ENCODE data around the gene CEP72. TPM values are rescaled to one million over a fixed set of nuclear protein-coding genes. Genes with fewer than 3 reads are reported as not detected.

The CEP72 gene
- total and polyA plus RNA-seq, 10 of the 15 experiments (the other 5 are each of a cell fraction or from before 2014, with no cell fraction given): 0.35 to 13.5 (median 8.3) TPM

- TF ChIP-seq WRNIP1 (IDR thresholded peaks at IDR 0.05; ENCODE audit: borderline replicate concordance, low read depth, low read length): no peak
- TF ChIP-seq, protein P1, sequence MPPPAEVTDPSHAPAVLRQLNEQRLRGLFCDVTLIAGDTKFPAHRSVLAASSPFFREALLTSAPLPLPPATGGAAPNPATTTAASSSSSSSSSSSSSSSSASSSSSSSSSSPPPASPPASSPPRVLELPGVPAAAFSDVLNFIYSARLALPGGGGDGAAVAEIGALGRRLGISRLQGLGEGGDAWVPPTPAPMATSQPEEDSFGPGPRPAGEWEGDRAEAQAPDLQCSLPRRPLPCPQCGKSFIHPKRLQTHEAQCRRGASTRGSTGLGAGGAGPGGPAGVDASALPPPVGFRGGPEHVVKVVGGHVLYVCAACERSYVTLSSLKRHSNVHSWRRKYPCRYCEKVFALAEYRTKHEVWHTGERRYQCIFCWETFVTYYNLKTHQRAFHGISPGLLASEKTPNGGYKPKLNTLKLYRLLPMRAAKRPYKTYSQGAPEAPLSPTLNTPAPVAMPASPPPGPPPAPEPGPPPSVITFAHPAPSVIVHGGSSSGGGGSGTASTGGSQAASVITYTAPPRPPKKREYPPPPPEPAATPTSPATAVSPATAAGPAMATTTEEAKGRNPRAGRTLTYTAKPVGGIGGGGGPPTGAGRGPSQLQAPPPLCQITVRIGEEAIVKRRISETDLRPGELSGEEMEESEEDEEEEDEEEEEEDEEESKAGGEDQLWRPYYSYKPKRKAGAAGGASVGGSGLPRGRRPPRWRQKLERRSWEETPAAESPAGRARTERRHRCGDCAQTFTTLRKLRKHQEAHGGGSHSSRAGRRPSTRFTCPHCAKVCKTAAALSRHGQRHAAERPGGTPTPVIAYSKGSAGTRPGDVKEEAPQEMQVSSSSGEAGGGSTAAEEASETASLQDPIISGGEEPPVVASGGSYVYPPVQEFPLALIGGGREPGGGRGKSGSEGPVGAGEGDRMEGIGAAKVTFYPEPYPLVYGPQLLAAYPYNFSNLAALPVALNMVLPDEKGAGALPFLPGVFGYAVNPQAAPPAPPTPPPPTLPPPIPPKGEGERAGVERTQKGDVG (CRISPR knock-in tag; IDR thresholded peaks at IDR 0.05): no peak
- TF ChIP-seq E2F4 (IDR thresholded peaks at IDR 0.05; ENCODE audit: low read depth, low read length): peak; percentile 85
- TF ChIP-seq TARDBP (IDR thresholded peaks at IDR 0.05; ENCODE audit: borderline replicate concordance): no peak
- TF ChIP-seq SUPT20H (IDR thresholded peaks at IDR 0.05; ENCODE audit: borderline replicate concordance, control insufficient read depth, low read depth, low read length): no peak
- no peak for TF ChIP-seq TCF7 (IDR thresholded peaks at IDR 0.05; ENCODE audit: borderline replicate concordance)
- TF ChIP-seq, protein P2, sequence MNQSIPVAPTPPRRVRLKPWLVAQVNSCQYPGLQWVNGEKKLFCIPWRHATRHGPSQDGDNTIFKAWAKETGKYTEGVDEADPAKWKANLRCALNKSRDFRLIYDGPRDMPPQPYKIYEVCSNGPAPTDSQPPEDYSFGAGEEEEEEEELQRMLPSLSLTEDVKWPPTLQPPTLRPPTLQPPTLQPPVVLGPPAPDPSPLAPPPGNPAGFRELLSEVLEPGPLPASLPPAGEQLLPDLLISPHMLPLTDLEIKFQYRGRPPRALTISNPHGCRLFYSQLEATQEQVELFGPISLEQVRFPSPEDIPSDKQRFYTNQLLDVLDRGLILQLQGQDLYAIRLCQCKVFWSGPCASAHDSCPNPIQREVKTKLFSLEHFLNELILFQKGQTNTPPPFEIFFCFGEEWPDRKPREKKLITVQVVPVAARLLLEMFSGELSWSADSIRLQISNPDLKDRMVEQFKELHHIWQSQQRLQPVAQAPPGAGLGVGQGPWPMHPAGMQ (IDR thresholded peaks at IDR 0.05; ENCODE audit: borderline replicate concordance): no peak
- no peak for TF ChIP-seq BACH1 (IDR thresholded peaks at IDR 0.05; ENCODE audit: borderline replicate concordance)
- TF ChIP-seq SMAD5 (IDR thresholded peaks at IDR 0.05; ENCODE audit: low read depth): no peak
- no peak for TF ChIP-seq SMARCA5 (IDR thresholded peaks at IDR 0.05)
- TF ChIP-seq, protein P3, sequence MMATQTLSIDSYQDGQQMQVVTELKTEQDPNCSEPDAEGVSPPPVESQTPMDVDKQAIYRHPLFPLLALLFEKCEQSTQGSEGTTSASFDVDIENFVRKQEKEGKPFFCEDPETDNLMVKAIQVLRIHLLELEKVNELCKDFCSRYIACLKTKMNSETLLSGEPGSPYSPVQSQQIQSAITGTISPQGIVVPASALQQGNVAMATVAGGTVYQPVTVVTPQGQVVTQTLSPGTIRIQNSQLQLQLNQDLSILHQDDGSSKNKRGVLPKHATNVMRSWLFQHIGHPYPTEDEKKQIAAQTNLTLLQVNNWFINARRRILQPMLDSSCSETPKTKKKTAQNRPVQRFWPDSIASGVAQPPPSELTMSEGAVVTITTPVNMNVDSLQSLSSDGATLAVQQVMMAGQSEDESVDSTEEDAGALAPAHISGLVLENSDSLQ (IDR thresholded peaks at IDR 0.05): no peak; the same call in 1 of the 2 replicates
- no peak for TF ChIP-seq PRDM15 (CRISPR knock-in tag; IDR thresholded peaks at IDR 0.05)
- TF ChIP-seq ZNF274 (IDR thresholded peaks at IDR 0.05; ENCODE audit: insufficient read depth, insufficient read length): no peak
- TF ChIP-seq NR2F1 (conservative IDR thresholded peaks at IDR 0.05): no peak
- TF ChIP-seq ZNF622 (IDR thresholded peaks at IDR 0.05): no peak
- peak; percentile 40; the same call in 1 of the 2 replicates for TF ChIP-seq LARP7 (IDR thresholded peaks at IDR 0.05)
- TF ChIP-seq DPF2 (IDR thresholded peaks at IDR 0.05): no peak
These were observed at the start of gene CEP72 (continued) for GRCh38 chr5:611731-612486.

Measured in GM12878 (cell line).